NB4 (cell line): Measurements from ENCODE around the gene PTPN2.

Source experiments
- CTCF ChIP-seq: IDR thresholded peaks from one replicate; pipeline ENCODE4 v1.5.1; 2012; ENCODE audit warnings: low read depth, low read length
- MAX ChIP-seq: IDR thresholded peaks from 2 replicates; pipeline ENCODE4 v1.6.1; 2011; ENCODE audit warnings: low read depth, low read length
- MYC ChIP-seq: IDR thresholded peaks from 2 replicates; pipeline ENCODE4 v1.6.1; 2011; ENCODE audit warnings: low read depth, low read length
- POLR2A ChIP-seq: IDR thresholded peaks from 2 replicates; pipeline ENCODE4 v1.6.1; 2011; ENCODE audit warnings: mild to moderate bottlenecking; ENCODE audit not compliant: insufficient read length; ENCODE audit errors: extremely low read depth

GRCh38 chr18:12851716-12852115 is 32.3 kb downstream of the PTPN2 start:
- TF ChIP-seq CTCF (no peak), POLR2A (no peak), MYC (no peak), MAX (no peak)
